NCI-H146 (cell line): ENCODE data around the gene TMEM108.

Experiments used
- DNase-seq: peaks from one replicate; lab custom pipeline; 2025; lab: John Stamatoyannopoulos, UW

TMEM108 gene

DNA sequence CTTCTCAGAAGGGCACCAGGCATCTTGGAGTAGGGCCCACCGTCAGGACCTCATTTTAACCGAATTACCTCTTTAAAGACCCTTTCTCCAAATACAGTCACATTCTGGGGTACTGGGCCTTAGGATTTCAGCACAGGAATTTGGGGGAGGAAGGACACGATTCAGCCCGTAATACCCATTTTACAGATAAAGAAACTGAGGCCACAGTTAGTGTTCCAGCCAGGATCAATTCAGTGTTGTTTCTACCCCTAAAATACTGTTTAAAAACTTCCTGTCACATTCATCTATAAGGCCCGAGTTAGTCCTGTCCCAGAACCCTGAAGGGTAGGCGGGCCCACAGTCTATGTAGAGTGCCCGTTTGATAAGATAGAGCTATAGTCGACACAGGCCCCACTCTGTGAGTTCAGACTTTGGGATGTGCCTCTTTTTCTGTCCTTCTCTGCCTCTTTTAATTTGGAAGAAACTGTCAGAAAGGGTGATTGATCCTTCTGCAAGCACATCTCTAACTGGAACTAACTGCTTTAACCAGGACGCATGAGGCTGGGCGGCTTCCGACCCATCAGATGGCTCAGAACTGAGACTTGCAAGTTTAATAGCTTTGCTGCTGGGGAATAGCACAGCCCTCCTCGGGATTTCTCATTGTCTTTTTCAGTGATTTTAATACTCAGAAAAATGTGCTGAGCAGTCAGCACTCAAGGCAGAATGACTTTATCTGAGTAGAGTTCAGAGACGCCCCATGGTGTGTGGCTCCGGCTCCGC is 381.1 kb downstream of the TMEM108 start:
- DNase-seq, result no peak

DNA sequence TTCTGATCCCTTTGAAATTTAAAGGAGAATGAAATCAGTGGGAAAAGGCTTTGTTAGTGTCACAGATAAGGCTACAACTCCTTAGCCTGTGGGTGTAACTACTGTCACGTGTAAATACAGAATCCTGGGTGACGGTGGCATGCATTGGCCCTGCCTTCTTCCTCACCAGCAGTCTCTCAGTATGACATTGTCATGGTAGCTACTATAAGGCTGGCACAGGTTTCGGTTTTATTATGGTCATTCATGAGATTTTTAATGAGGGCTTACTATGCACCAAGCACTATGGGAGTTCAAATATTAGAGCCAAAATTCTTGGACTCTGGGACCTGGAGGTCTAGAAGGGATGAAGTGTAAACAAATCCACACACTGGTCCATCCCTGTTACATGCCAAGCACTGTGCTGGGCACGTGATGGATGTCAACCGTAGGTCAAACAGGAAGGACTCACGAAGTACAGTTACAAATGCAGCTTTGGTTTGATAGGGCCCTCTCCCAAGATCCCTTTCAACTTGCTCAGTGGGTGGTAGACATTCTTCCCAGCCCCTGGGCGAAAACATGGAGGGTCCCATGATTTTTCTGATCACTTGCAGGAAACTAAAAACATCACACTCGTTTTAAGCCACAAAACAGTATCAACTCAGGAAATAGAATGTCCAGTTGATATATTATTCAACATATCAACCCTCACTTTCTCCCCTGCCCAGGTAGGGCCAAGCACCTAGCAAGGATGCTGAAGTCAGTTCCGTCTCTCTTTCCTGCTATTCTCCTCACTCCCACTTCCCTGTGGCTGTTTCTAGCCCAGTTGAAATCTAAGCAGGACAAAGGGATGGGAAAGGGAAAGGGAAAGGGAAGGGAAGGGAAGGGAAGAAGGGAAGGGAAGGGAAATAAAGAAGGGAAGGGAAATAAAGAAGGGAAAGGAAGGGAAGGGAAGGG is 387.0 kb downstream of the TMEM108 start:
- DNase-seq, result no peak

DNA sequence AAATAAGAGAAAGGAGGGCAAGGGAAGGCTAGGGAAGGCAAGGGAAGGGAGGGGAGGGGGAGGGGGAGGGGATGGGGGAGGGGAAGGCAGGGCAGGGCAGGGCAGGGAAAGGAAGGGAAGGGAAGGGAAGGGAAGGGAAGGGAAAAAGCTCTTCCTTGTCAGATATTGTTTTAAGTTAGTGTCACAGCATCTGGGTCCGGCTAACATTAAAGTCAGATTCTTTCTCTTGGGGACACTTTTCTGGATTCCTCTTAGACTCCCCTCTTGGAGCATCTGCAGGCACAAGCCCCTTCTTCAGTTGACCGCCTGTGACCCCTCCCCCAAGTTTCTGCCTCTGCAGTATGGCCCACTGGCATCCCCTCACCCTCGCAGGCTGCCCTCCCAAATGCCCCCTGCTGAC is 387.7 kb downstream of the TMEM108 start:
- no peak for DNase-seq

- DNase-seq, result no peak
Measured at GRCh38 chr3:133426721-133427120, 388.5 kb downstream of the TMEM108 start.

GRCh38 chr3:133428552-133428951 is 390.4 kb downstream of the TMEM108 start:
- DNase-seq, result no peak

- no peak for DNase-seq
Measured at GRCh38 chr3:133429063-133429462, 390.9 kb downstream of the TMEM108 start.

DNA sequence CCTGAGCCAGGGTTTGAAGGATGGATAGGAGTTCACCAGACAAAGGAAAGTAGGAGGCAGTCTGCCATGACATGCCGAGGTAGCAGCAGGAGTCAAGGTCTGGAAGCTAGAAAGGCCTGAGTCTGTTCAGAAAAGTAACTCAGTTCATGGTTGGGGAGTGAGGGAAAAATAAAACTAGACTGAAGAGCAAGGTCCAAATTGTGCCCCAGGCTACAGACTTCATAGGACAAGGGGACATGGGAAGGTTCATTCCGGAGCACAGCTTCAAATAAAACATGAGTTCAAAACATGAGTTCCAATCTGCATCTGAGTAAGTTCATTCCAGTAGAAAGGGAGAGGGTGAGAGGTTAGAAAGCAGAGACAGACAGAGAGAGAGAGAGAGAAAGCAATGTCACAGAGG is 401.4 kb downstream of the TMEM108 start:
- no peak for DNase-seq

GRCh38 chr3:133440652-133441051 is 402.5 kb downstream of the TMEM108 start:
- no peak for DNase-seq

- no peak for DNase-seq
Measured at GRCh38 chr3:133441867-133442270, 403.7 kb downstream of the TMEM108 start.

DNA sequence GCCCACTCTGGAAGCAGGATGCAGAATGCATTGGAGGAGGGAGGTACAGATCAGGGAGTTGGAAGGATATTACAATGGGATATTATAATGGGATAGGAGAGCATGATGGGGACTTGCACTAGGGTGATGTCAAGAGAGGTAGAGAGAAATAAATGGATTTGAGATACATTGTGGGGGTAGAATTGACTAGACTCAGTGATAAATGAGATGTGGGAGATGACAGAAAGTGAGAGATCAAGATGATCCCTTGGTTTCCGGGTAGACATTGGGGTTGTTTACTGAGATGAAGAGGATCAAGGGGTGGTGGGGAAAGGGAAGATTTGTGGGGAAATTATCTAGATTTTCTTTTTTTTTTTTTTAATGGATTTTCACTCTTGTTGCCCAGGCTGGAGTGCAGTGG is 404.3 kb downstream of the TMEM108 start:
- no peak for DNase-seq

GRCh38 chr3:133443649-133444422 is 405.6 kb downstream of the TMEM108 start:
- peak; percentile 92 for DNase-seq

- no peak for DNase-seq
Measured at GRCh38 chr3:133444423-133444774, 406.2 kb downstream of the TMEM108 start.

DNA sequence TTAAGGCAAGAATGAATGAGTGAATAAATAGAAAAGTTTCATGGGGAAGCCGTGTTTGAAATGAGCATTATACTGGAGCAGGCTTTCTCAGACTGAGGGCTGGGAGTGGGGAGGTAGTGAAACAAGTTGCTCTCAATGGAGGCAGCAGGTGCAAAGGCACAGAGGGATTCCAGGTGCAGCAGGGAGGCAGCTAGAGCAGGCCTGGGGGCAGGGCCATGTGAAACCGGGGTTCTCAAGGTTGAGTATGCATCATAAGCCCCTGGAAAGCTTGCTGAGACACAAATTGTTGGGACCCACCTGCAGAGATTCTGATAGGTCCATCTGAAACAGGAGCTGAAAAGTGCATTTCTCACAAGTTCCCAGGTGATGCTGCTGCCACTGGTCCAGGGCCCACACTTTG is 406.9 kb downstream of the TMEM108 start:
- peak; percentile 71 for DNase-seq
